GM10847 (cell line): ENCODE data around the gene DCTN3.

Experiments used
- POLR2A ChIP-seq: IDR thresholded peaks from 2 replicates; pipeline ENCODE4 v1.6.1; 2011; ENCODE audit not compliant: insufficient read length; ENCODE audit errors: extremely low read depth

DCTN3 gene

GRCh38 chr9:34651876-34652601 lies 31.7 kb upstream of the DCTN3 start, which contains the start of gene IL11RA:
Gene IL11RA (plus strand): TSS chr9:34652185. CDS start chr9:34655218, 3,033 bp downstream.
- no peak for TF ChIP-seq POLR2A

GRCh38 chr9:34651321-34651720 lies 31.0 kb upstream of the DCTN3 start:
- TF ChIP-seq POLR2A = no peak

DNA sequence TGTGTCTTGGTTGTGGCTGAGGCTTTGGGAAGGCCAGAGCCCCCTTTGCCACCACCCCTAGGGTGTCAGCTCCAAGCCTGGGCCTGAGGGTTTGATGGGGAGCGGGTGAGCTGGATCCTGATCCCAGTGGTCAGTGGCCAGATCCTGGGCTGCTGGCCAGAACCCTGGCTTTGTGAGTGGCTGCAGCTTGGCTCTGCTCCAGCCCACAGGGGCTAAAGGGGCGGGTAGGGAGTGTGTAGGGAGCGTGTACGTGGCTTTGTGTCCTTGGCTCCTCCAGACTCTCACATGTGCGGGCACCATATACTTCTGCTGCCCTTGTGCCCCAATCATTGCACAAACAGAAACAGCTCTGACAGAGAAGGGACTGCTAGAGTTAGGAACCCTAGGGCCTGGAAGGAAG lies 30.5 kb upstream of the DCTN3 start:
- no peak for TF ChIP-seq POLR2A

GRCh38 chr9:34648673-34649072 lies 28.4 kb upstream of the DCTN3 start:
- no peak for TF ChIP-seq POLR2A

DNA sequence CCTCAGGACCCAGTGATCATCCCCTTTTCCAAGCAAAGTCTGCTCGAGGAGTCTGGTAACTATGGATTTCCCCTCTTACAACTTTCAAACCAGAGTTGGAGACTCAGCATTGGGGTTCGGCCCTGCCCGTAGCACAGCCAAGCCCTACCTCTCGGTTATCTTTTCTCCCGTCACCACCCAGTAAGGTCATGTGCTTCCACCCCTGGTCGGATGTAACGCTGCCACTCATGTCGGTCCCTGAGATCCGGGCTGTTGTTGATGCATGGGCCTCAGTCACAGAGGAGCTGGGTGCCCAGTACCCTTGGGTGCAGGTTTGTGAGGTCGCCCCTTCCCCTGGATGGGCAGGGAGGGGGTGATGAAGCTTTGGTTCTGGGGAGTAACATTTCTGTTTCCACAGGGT lies 27.4 kb upstream of the DCTN3 start:
- no peak for TF ChIP-seq POLR2A

GRCh38 chr9:34647084-34647403 lies 26.7 kb upstream of the DCTN3 start:
- TF ChIP-seq POLR2A = no peak

GRCh38 chr9:34646211-34647083 lies 26.2 kb upstream of the DCTN3 start, which contains the start of gene GALT:
Gene GALT (plus strand): TSS chr9:34646675. CDS start chr9:34646705, 30 bp downstream.
- peak; percentile 77 for TF ChIP-seq POLR2A

DNA sequence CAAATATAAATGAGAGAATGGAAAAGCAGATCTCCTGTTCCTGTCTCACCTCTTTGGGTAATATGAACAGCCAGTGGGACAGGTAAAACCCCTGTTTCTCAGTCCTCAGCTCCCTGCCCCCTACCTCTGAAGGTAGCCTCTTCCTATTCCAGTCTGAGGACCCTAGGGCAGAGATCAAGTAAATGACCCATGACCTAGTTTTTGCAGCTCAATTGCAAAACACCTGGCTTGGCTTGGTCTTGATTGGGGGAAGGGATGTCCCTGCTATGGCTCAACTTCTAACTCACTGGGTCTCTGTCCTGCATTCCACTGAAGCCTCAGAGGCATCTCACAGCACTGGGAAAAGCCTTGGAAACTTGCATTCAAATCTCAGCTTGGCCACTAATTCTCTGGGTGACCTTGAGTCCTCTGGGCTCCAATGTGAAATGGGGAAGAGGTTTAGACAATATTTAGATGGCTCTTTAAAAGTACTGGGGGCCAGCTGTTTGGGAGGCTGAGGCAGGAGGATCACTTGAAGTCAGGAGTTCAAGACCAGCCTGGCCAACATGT lies 24.5 kb upstream of the DCTN3 start:
- TF ChIP-seq POLR2A = no peak

- TF ChIP-seq POLR2A = no peak
Measured at GRCh38 chr9:34642679-34643078, 22.4 kb upstream of the DCTN3 start.

DNA sequence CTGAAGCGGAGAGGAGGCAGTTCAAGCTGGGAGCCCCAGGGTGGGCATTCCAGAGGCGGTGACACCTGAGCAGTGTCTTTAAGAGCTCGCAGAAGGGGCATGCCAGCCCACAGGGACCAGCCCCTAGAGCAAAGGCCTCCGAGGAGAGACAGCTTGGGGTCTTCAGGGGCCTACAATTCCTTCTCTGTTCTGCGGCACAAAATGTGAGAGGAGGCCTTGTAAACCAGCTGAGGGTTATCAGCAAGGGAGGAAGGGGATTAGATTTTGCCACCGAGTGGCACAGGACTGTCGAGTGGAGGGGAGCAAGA lies 17.8 kb upstream of the DCTN3 start:
- TF ChIP-seq POLR2A = no peak

DNA sequence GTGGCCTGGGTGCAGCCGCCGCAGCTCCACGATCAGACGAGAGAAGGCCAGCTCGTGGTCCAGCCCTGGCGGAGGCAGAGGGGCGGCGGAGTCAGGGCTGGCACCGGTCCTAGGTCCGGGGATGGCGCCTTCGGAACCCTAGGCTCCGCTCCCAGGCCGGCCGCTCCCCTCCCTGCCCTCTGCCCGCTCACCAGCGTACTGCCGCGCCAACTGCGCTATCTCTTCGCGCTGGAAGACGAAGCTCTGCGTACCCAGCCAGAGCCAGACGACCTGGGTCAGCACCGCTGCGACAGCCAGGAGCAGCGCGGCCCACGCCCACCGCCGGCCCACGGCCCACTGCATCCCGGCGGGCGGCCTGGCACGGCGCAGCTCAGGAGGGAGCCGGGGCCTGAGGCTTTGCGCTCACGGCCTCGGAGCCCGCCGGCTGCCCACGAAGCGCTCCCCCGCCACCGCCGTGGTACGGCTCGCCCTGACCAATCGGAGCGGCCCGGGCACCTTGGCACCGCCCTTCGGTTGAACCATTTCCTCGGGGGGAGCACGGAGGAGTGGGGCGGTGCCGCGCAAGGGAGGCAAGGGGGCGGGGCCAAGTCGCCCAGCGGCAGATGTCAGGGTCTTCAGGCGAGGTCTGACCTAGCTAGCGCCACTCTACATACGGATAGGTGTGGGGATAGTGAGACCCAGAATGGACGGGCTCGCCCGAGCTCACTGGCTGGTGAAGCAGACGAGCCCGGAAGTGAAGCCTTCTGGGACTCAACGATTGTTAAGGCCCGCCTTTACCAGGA lies 17.3 kb upstream of the DCTN3 start, which contains the start of gene SIGMAR1:
Gene SIGMAR1, minus strand, starts transcription at position 432 of the 782 bp plus-strand sequence. Its CDS starts 90 bp downstream, at position 342.
- peak; percentile 68 for TF ChIP-seq POLR2A

DNA sequence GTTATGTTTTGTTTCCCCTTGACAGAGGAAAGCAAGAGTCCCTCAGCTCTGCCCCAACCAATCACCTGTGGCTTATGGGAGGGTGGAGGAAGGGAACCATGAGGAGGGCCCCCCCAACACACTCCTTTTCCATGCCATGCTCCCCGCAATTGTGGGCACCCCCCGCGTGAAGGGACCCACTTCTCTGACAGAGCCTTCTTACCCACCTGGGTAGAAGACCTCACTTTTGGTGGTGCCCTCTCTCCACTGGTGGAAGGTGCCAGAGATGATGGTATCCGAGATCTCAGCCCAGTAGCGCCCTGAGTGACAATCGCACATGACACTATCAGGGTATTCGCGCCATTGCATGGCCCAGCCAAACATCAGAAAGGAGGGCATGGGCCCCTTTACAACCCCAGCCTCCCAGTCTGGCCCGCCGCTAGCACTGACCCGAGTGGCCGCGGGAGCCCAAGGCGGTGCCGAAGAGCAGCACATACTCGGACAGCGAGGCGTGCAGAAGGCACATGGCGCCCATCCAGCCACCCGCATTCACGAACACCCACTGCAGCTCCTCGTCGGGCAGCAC lies 16.6 kb upstream of the DCTN3 start:
- no peak for TF ChIP-seq POLR2A

GRCh38 chr9:34635556-34635955 lies 15.3 kb upstream of the DCTN3 start:
- no peak for TF ChIP-seq POLR2A

GRCh38 chr9:34634551-34635248 lies 14.4 kb upstream of the DCTN3 start:
- no peak for TF ChIP-seq POLR2A
